ENCODE results near the gene MAD1L1.

GRCh38 chr7:2034291-2035201, 198.2 kb downstream of the MAD1L1 start:
- TF ChIP-seq POLR2A (IDR thresholded peaks at IDR 0.05; ENCODE audit: low read depth, low read length) (no peak), TAF1 (IDR thresholded peaks at IDR 0.05; ENCODE audit: borderline replicate concordance, low read depth, low read length) (no peak), POLR2AphosphoS5 (IDR thresholded peaks at IDR 0.05; ENCODE audit: low read depth, low read length) (no peak)
